HG03103 (cell line): ENCODE measurements around the gene TFR2.

ENCODE experiments used
- ATAC-seq: cut with Tn5 transposase; IDR thresholded peaks from one replicate; pipeline ENCODE4 v1.9.1; 2021; ENCODE audit warnings: low read depth; ENCODE audit not compliant: unreplicated experiment

TFR2 gene

DNA sequence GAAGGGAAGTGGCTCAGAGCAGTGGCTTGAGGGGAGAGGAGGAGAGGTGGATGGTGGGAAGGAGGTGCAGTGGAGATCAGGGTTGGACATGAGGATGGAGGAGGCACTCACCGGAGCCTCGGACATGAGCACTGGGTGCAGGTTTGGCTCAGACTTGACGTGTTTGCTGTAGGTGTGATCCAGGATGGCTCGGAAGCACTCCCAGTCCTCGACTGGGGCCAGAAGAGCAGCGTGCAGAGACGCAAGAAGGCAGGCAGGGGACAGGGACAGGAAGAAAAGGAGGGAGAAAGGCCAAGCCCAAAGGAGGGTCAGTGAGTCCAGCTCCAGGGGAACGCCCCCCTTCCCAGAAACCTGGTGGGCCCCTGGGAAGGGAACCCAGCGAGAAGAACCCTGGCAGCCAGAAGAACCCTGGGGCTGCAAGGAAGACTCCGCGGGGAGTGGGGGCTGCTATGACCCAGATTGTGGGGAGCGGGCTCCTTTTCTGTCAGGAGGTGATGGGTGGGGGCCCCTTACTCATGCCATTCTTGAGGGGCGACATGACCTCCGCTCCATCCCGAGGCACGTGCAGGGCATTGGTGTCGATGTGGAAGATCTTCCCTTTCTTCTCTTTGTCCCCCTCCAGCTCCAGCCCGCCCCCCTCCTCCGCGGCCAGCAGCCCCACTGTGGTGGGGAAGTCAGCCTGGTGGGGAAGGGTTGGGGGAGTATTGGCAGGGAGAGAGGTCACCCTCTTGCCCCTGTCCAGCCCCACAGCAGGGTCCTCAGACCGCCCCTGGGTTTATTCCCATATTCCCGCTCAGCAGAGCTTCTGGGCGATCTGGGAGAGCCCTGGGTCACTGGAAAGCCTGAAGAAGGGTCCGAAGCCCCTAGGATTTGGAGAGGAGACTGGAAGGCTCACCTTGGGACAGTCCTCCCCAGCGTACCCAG, 13.8 kb upstream of the TFR2 start:
- no peak for ATAC-seq

- ATAC-seq: no peak
Observed at GRCh38 chr7:100649826-100650565, 8.6 kb upstream of the TFR2 start.

GRCh38 chr7:100642534-100642907, 1.2 kb upstream of the TFR2 start:
- ATAC-seq: no peak

DNA sequence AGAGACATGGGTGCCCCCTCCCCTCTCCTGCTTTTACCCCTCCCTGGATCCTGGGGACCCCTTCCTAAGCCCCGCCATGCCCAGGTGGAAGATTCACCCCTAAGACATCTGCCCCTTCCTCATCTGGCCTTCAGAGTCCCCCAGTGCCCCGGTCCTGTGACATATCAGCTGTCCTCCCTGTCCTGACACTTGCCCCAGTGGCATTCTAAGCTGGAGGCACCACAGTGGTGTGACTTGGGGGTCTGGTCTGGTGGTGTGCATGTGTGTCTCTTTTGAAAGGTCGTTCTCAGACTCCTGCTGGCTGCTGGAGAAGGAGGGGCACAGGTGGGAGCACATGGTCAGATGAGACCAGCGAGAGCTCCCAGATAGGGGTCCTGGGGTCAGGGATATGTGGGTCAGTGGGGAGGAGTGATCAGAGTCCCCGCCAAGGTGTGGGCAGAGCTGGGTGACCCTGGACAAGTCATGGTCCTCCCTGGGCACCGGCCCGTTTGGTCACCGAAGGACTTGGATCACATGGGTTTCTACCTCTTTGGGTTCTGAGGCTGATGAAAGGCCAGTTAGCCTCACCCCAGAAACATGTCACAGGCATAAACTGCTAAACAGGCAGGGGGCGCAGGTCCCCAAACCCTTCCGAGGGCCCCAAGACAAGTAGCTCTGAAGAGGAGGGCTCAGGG, 645 bp upstream of the TFR2 start:
- no peak for ATAC-seq

DNA sequence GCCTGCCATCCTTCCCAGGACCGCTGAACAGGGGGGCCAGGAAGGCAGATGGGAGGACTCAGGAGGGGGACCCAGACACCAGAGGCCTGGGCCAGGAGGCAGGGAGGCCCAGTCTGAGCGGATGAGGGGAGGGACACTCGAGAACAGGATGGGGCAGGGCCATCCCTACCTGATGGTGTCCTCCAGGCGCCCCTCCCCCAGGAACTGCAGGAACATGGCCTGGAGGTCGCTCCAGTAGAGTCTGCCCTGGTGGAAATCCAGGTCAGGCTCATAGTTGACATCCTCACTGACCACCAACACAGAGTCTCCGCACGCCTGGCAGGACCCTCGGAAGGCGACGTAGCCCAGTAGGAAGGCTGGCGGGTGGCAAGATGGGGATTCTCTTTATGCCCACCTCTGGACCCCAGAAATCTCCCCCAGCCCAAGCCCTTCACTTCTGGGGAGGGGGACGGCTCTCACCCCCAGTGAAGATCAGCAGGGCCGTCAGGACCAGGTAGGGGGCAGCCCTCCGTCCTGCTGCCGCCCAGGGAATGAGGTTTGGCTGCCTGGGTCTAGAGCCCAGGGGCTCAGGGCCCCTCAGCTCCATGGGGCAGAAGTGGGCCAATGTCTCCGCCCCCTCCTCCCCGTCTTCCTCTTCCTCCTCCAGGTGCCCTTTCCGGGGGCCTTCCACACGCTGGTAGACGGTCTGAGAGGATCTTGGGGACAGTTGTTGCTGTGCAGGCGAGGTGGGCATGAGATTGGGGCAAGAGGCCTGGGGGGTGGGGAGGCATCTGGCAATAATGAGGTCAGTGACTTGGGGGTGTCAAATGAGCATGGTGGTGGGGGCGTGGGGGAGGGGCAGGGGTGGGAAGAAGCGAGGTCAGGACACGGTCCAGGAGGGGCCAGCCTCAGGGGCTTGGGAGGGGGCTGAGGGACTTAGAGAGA, 573 bp downstream of the TFR2 start:
- no peak for ATAC-seq

DNA sequence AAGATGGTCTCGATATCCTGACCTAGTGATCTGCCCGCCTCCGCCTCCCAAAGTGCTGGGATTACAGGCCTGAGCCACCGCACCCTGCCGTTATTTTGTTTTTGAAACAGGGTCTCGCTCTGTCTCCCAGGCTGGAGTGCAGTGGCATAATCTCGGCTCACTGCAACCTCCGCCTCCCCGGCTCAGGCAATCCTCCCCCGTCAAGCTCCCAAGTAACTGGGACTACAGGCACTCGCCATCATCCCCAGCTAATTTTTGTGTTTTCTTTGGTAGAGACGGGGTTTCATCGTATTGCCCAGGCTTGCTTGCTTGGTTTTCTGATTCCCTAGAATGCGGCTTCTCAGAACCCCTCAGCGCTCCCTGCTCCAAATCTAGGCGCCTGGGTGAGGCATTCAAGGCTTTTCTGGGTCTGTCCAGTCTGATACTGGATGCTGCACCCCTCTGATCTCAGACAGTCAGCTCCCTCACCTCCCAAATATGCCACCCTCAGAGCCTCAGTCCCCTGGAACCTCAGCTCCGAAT, 1.3 kb downstream of the TFR2 start:
- no peak for ATAC-seq

GRCh38 chr7:100632951-100633717, 8.2 kb downstream of the TFR2 start:
- no peak for ATAC-seq

DNA sequence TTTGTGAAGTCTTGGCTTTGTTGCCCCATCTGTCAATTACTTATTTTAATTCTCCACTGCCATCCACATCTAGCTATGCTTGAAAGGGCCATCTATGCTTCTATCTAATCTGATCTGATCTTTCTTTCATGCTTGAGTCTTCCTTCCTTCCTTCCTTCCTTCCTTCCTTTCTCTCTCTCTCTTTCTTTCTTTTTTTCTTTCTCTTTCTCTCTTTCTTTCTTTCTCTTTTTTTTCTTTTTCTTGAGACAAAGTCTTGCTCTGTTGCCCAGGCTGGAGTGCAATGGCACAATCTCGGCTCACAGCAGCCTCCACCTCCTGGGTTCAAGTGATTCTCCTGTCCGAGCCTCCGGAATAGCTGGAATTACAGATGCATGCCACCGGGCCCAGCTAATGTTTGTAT, 11.3 kb downstream of the TFR2 start:
- no peak for ATAC-seq

DNA sequence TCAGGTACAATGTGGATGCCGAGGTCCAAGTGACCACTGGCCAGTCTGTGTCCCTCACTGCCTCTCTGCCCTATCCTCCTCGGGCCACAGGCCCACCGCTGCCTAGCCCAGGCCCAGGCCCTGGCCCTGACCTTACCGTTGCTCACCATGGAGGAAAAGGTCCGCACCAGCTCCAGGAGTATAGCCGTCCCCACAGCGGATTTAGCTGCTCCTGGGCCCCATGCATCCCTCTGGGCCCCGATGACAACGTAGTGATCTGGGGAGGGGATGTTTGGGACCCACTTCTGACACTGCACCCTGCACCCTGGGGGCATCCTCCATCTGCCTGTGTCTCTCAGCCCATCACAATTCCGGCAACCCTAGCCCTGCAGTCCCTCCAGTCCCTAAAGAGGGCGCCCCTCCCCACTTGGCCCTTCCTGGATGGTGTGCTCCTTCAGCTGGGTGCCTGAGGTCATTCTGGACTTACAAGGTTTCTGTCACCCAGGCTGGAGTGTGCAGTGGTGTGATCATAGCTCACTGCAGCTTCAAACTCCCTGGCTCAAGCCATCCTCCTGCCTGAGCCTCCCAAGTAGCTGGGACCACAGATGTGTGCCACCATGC, 12.1 kb downstream of the TFR2 start:
- ATAC-seq: no peak

DNA sequence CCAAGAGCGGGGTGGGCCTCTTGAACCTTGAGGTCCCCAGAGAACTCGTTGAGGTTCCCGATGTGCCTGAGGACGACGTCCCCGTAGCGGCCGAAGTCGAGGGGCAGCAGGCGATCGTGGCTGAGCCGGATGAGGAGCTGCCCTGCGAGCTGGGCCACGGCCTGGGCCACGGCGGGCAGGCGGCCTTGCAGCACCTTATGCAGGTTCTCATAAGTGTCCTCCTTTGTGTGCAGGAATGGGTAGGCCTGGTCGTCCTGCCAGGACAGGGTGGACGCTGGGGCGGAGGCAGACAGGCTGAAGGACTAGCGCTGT, 14.2 kb downstream of the TFR2 start:
- ATAC-seq: no peak

GRCh38 chr7:100626530-100627237, 14.7 kb downstream of the TFR2 start:
- peak; percentile 80 for ATAC-seq

GRCh38 chr7:100626055-100626454, 15.3 kb downstream of the TFR2 start:
- no peak for ATAC-seq

DNA sequence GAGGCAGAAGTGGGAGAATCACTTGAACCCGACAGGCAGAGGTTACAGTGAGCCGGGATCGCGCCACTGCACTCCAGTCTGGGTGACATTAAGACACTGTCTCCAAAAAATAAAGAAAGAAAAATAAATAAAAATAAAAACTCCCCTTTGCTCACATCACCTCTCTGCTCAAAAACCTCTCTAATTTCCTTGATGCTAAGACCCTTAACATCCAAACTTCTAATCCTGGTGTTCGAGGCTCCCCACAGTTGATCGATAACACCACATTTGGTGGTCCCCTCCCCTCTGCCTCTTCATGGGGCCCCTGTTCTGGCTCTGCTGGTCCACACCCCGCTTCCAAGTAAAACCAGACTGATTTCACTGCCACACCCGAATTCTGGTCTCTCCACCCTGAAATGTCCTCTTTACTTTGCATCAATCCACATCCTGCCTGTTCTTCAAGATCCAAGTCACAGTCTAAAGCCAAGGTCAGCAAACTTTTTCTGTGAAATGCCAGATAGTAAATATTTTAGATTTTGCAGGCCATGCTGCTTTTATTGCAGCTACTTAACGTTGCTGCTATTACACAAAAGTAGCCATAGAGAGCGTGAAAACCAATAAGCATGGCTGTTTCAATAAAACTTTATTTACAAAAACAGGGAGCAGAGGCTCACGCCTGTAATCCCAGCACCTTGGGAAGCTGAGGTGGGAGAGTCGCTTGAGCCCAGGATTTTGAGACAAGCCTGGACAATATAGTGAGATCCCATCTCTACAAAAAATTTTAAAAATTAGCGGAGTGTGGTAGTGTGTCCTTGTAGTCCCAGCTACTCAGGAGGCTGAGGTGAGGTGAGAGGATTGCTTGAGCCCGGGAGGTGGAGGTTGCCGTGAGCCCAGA, 17.2 kb downstream of the TFR2 start:
- ATAC-seq: no peak

DNA sequence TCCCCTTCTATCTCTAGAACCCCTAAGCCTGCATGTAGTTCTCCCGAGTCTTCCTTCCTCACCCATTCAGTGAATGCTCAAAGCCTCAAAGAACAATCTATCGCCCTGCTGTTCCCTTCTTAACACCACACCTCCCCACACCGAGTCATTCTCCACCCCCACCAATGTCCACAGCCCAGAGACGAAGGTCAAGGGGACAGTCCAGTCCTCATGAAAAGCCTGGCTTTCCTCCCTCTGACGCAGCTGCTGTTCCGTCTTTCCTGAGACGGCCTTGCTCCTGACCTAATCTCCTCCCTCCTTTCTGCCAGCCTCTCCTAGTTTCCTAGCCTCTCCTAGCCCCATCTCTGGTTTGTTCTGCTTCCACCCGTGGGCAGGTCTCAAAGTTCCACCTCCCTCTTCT, 19.8 kb downstream of the TFR2 start:
- ATAC-seq: no peak

- ATAC-seq: no peak
Observed at GRCh38 chr7:100620804-100621203, 20.5 kb downstream of the TFR2 start.

DNA sequence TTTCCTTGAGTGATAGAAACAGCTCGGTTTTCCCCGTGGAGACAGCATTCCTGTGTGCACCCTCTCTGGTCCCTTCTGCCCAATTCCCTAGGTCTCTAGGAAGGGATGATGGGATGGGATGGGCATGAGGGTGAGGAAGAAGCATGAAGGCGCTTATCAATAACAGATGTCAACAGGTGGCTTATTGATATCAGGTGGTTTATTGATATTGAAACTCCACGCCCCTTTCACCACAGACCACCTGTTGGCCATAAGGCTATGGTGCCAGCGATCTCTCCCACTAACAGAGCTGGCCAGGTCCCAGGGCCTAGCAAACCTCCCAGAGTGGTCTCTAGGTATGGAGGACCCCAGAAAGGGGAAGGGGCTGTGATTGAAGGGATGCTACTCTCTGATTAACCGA, 21.1 kb downstream of the TFR2 start:
- ATAC-seq: no peak

- ATAC-seq: no peak
Observed at GRCh38 chr7:100614308-100614861, 27.0 kb downstream of the TFR2 start.
